Stimulated activated CD4-positive, alpha-beta T cell treated with anti-CD3 and anti-CD28 coated beads, Interleukin-12 subunit alpha, Interleukin-12 subunit beta, amount 100 ng/mL, for 48 hours (primary cell): ENCODE measurements around the gene PROB1.

Source experiments
- DNase-seq, 3 donors: peaks; one replicate each; pipeline ENCODE4 v3.0.0-alpha.2; 2020; ENCODE audit warnings: low read depth in 2 of 3, low spot score in 1 of 3

Gene PROB1

DNA sequence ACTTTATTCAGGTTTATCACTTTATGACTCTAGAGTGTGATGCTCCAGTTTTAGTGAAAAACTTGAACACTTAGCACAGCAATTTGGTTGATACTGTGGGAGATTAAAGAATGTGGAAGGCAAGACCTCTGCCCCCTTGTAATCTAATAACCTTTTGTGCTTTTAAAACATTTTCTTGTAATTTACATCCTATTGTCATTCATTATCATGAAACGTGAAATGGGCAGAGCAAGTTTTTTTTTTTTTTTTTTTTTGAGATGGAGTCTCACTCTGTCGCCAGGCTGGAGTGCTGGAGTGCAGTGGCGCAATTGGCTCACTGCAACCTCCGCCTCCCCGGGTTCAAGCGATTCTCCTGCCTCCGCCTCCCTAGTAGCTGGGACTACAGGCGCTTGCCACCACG lies 51.4 kb downstream of the PROB1 start:
- no peak for DNase-seq

DNA sequence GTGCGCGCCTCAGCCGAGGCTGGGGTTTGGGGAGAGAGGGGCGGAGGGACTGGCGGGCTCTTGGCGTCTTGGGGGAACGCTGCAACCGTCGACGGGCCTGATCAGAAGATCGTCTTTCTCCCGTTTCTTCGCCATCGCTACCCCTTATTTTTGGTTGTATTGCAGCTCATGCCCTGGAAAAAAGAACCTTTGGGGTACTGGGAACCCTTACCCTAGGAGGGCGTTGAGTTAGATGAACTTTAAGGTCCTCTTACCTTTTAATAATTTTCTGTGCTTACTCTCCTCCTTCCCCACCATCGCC lies 52.5 kb downstream of the PROB1 start:
- DNase-seq: no peak

DNA sequence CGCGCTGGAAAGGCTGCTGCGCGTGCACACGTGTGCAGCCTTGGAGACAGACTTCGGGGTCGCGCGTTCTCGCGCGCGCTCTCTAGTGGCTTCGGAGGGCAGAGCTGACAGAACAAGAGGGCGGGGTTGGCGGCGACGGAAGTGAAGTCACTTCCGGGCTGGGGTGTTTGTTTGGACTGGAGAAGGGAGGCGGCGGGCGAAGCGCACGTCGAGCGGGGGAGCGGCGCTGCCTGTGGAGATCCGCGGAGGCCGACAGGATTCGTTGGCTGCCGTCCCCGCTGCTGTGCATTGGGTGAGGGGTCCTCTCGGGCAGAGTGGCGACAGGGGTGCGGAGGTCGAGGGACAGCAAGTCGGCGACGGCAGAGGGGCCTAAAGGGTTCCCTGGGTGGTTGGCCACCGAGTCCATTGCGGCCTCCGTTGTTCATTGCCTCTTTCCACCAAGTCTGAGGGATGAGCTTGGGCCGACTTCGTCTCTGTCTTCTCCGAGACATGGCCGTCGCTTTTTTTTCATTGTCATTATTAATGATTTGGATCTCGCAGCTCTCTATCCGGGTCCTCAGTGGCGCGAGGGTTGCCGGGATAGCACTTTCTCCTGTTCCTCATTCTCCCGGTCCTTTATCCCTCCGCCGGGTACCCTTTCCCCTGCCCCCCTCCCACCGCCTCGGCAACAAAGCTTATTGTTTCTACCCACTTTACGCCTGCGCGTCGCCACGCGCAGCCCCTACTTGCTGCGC lies 53.0 kb downstream of the PROB1 start, which contains the start of gene PAIP2:
Gene PAIP2, plus strand, starts transcription at position 166 of the 734 bp plus-strand sequence. CDS start 21,931 bp downstream, outside the sequence.
- peak; percentile 95 to 97 (median 96) for DNase-seq

DNA sequence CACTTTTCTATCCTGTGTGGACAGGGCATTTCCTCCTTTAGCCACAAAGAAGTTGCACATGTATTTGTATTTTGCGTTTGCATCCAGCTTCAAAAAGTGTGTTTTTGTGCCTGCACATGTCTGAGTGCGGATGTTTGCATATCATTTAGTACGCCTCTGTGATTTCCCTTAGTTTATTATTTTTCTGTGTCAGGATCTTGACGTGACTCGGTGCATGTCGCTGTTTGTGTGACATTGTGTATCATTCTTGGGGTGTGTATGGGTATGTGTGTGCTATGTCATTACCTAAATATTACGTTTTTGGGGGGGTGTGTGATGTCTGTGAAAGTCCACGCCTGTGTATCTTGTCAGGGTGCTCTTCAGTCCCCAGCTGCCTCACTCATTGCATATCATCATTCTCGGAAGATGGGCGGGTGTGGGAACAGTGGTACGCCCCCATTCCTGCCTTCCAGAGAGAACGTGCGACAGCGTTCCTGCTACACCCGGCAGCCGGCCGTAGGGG lies 53.7 kb downstream of the PROB1 start:
- DNase-seq: peak in 1 of 3 donors; percentile 12
